KOPT-K1 (cell line): ENCODE data around the gene MAPK1.
"Not testable (repeated sequence)": the region's sequence is repeated elsewhere in the genome, so short reads cannot be mapped to it uniquely, and the experiment has no call there.

Source experiments
- H3K27ac ChIP-seq: fragments of 200-600 bp; sonication (generic); 2 replicates; pipeline ENCODE4 v1.5.1; 2016; ENCODE audit warnings: antibody characterized with exemption, mild to moderate bottlenecking, low read depth, low read length; ENCODE audit not compliant: poor library complexity, severe bottlenecking
- H3K36me3 ChIP-seq: fragments of 200-600 bp; sonication (generic); 2 replicates; pipeline ENCODE4 v1.5.1; 2017; ENCODE audit warnings: antibody characterized with exemption, mild to moderate bottlenecking, low read length, moderate library complexity; ENCODE audit not compliant: insufficient read depth
- H3K9me3 ChIP-seq: fragments of 200-600 bp; sonication (generic); 2 replicates; pipeline ENCODE4 v1.5.1; 2017; ENCODE audit warnings: antibody characterized with exemption, low read length, mild to moderate bottlenecking; ENCODE audit not compliant: insufficient read depth, poor library complexity, severe bottlenecking

The MAPK1 gene

GRCh38 chr22:21841422-21841821, 26.0 kb downstream of the MAPK1 start:
- Histone ChIP-seq H3K9me3 (no peaks in the 10 kb centered on the region), H3K27ac (no peak overlapping the region), H3K36me3 (peaks cover 6% of the 10 kb centered on the region; the same call in 1 of the 2 replicates)

DNA sequence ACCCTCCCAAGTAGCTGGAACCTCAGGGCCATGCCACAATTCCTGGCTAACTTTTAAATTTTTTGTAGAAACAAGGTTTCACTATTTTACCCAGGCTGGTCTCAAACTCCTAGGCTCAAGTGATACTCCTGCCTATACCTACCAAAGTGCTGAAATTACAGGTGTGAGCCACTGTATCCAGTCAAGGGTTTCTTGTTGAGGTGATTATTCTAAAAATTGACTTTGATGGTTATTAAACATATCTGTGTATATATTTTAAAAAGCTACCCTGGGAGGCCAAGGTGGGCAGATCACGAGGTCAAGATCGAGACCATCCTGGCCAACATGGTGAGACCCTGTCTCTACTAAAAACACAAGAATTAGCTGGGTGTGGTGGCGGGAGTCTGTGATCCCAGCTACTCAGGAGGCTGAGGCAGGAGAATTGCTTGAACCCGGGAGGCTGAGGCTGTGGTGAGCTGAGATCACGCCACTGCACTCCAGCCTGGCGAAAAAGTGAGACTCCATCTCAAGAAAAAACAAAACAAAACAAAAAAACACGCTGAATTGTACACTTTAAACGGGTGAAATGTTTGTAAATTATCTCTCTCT, 27.1 kb downstream of the MAPK1 start:
- Histone ChIP-seq H3K36me3 (peaks cover 6% of the 10 kb centered on the region; the same call in 1 of the 2 replicates), H3K9me3 (no peaks in the 10 kb centered on the region), H3K27ac (no peak overlapping the region)

GRCh38 chr22:21839765-21840140, 27.7 kb downstream of the MAPK1 start:
- Histone ChIP-seq H3K27ac (no peak overlapping the region), H3K9me3 (no peaks in the 10 kb centered on the region), H3K36me3 (peaks cover 5% of the 10 kb centered on the region; the same call in 1 of the 2 replicates)

DNA sequence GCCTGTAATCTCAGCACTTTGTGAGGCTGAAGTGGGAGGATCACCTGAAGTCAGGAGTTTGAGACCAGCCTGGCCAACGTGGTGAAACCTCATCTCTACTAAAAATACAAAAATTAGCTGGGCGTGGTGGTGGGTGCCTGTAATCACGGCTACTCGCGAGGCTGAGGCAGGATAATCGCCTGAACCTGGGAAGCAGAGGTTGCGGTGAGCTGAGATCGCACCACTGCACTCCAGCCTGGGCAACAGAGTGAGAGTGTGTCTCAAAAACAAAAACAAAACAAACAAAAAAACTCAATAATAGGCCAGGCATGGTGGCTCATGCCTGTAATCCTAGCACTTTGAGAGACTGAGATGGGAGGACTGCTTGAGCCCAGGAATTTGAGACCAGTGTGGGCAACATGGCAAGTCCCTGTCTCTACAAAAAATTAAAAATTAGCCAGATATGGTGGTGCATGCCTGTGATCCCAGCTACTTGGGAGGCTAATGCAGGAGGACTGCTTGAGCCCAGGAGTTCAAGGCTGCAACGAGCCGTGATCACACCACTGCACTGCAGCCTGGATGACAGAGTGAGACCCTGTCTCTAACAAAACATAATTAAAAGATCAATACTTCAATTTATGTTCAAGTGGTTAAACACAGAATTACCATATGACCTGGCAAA, 28.2 kb downstream of the MAPK1 start:
- H3K27ac ChIP-seq = not testable (repeated sequence)

GRCh38 chr22:21837248-21837979, 30.0 kb downstream of the MAPK1 start:
- Histone ChIP-seq H3K36me3 (peaks cover 8% of the 10 kb centered on the region; the same call in 1 of the 2 replicates), H3K9me3 (no peaks in the 10 kb centered on the region), H3K27ac (no peak overlapping the region)

More for the DNA sequence above, 28.2 kb downstream of the MAPK1 start:
- H3K36me3 ChIP-seq, H3K9me3 ChIP-seq: not testable (repeated sequence)

- peaks cover 11% of the 10 kb centered on the region; the same call in 1 of the 2 replicates for H3K36me3 ChIP-seq
- H3K9me3 ChIP-seq, H3K27ac ChIP-seq: not testable (repeated sequence)
Observed at GRCh38 chr22:21836486-21836885, 31.0 kb downstream of the MAPK1 start.

- Histone ChIP-seq H3K9me3 (no peaks in the 10 kb centered on the region), H3K27ac (no peak overlapping the region)
Observed at GRCh38 chr22:21835378-21835777, 32.1 kb downstream of the MAPK1 start.

GRCh38 chr22:21834869-21835268, 32.6 kb downstream of the MAPK1 start:
- H3K27ac ChIP-seq = no peak overlapping the region

More at GRCh38 chr22:21835378-21835777, 32.1 kb downstream of the MAPK1 start:
- peaks cover 11% of the 10 kb centered on the region; the same call in 1 of the 2 replicates for H3K36me3 ChIP-seq

GRCh38 chr22:21832291-21833290, 34.9 kb downstream of the MAPK1 start:
- Histone ChIP-seq H3K27ac (no peak overlapping the region), H3K9me3 (no peaks in the 10 kb centered on the region), H3K36me3 (peaks cover 11% of the 10 kb centered on the region; the same call in 1 of the 2 replicates)

More at GRCh38 chr22:21834869-21835268, 32.6 kb downstream of the MAPK1 start:
- H3K9me3 ChIP-seq = no peaks in the 10 kb centered on the region
- H3K36me3 ChIP-seq = peaks cover 11% of the 10 kb centered on the region; the same call in 1 of the 2 replicates

DNA sequence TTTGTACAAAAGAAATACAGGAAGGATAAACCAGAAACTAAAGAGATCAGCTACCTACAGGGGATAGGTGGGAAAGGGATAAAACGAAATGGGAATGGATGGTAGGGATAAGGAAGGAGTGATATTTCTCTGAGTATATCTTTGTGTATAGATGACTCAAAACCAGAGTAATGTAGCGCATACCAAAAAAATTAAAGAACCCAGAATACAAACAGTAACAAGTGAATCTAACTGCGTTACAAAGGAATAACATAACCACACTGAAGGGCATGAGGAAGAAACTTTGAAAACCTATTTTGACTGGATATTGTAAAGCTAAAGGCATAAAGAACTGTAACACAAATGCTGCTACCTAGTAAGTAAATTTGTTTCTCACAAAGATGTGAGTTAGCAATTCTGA, 37.9 kb downstream of the MAPK1 start:
- H3K36me3 ChIP-seq = peaks cover 11% of the 10 kb centered on the region; the same call in 1 of the 2 replicates
- no peaks in the 10 kb centered on the region for H3K9me3 ChIP-seq
- H3K27ac ChIP-seq = no peak overlapping the region

- peaks cover 11% of the 10 kb centered on the region; the same call in 1 of the 2 replicates for H3K36me3 ChIP-seq
- no peak overlapping the region for H3K27ac ChIP-seq
- H3K9me3 ChIP-seq = no peaks in the 10 kb centered on the region
Observed at GRCh38 chr22:21828268-21828638, 39.2 kb downstream of the MAPK1 start.

DNA sequence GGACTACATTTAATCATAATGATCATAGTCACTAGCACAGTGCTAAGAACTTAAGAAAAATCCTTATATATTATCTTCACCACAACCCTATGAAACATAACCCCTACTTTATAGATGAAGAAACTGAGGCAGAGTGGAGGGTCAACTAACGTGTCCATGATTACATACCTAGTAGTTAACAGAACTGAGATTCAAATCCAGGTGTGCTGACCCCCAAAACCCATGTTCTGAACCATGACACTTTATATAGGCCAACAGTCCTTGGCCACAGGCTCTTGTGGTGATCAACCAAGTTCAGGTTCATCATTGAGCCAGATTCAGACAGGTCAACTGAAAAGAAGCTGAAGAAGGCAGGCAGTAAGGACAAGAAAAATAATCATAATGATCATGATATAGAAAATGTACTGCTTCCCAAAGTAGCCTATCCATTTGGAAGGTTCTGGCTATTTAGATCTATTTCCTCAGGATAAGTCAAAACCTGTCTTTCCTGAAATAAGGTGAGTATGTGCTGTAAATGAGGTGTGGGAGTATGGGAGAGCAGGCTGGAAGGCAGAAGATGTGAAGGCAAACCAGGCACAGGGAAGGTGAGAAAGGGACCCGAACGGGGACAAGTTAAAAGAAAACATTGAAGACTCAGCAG, 39.7 kb downstream of the MAPK1 start:
- H3K9me3 ChIP-seq = no peaks in the 10 kb centered on the region
- peaks cover 7% of the 10 kb centered on the region; the same call in 1 of the 2 replicates for H3K36me3 ChIP-seq
- H3K27ac ChIP-seq = no peak overlapping the region

DNA sequence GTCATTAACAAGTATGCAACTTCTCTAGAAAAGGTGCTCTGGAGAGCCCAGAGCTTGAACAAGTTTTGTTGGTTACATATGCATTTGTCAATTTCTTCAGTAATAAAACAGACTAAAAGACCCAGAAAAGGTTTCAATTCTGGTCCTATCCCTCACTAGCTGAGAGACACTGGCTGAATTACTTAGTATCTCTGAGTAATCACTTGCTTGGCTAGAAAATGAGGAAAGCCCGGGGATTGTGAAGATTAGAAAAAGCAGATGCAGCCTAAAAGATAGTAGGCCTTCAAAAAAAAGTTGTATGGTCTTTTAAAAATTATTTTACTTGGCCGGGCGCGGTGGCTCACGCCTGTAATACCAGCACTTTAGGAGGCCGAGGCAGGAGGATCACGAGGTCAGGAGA, 41.2 kb downstream of the MAPK1 start:
- H3K27ac ChIP-seq = no peak overlapping the region
- H3K9me3 ChIP-seq = no peaks in the 10 kb centered on the region
- H3K36me3 ChIP-seq = peaks cover 4% of the 10 kb centered on the region; the same call in 1 of the 2 replicates

GRCh38 chr22:21824962-21825361, 42.5 kb downstream of the MAPK1 start:
- not testable (repeated sequence) for H3K9me3 ChIP-seq, H3K36me3 ChIP-seq, H3K27ac ChIP-seq
